ENCODE results near the gene SUPT20HL2. TPM values are rescaled to one million over a fixed set of nuclear protein-coding genes. Genes with fewer than 3 reads are reported as not detected.
"Not testable (repeated sequence)": the region's sequence is repeated elsewhere in the genome, so short reads cannot be mapped to it uniquely, and the experiment has no call there.

SUPT20HL2 gene
- total and polyA plus RNA-seq, 4 donors, result not detected

GRCh38 chrX:24309580-24310374 lies 4.1 kb downstream of the SUPT20HL2 start:
- H3K36me3 ChIP-seq (ENCODE audit: control insufficient read depth in 4 of 4, insufficient read depth in 4 of 4, low read length in 4 of 4); H3K4me1 ChIP-seq (ENCODE audit: control insufficient read depth in 5 of 5, insufficient read depth in 5 of 5, low read length in 5 of 5); ATAC-seq (ENCODE audit: insufficient read depth, low FRiP score); H3K4me3 ChIP-seq; H3K27ac ChIP-seq (ENCODE audit: low read depth in 1 of 2, low read length in 1 of 2); H3K9me3 ChIP-seq (ENCODE audit: control insufficient read depth in 4 of 4, insufficient read depth in 3 of 4, low read length in 3 of 4); H3K9ac ChIP-seq (ENCODE audit: insufficient read depth in 1 of 2, low read length in 2 of 2); DNase-seq: not testable (repeated sequence)
- peaks cover 0 to 24% (median 22%) of the 10 kb centered on the region in 3 donors for H3K27me3 ChIP-seq (ENCODE audit: control insufficient read depth in 3 of 3, insufficient read depth in 3 of 3, low read length in 2 of 3)
- WGBS, 2 donors, result 85 to 98% methylated on average over 4 to 6 of the region's 6 CpGs

- H3K36me3 ChIP-seq (ENCODE audit: control insufficient read depth in 4 of 4, insufficient read depth in 4 of 4, low read length in 4 of 4); H3K9ac ChIP-seq (ENCODE audit: insufficient read depth in 1 of 2, low read length in 2 of 2); H3K4me3 ChIP-seq; H3K4me1 ChIP-seq (ENCODE audit: control insufficient read depth in 5 of 5, insufficient read depth in 5 of 5, low read length in 5 of 5); DNase-seq; H3K9me3 ChIP-seq (ENCODE audit: control insufficient read depth in 4 of 4, insufficient read depth in 3 of 4, low read length in 3 of 4); ATAC-seq (ENCODE audit: insufficient read depth, low FRiP score); H3K27ac ChIP-seq (ENCODE audit: low read depth in 1 of 2, low read length in 1 of 2): not testable (repeated sequence)
- WGBS, 2 donors, result 85 to 87% methylated on average over 3 to 4 of the region's 4 CpGs
- H3K27me3 ChIP-seq (ENCODE audit: control insufficient read depth in 3 of 3, insufficient read depth in 3 of 3, low read length in 2 of 3), result peaks cover 0 to 27% (median 18%) of the 10 kb centered on the region in 3 donors
These were observed 5.1 kb downstream of the SUPT20HL2 start for GRCh38 chrX:24308803-24309202.

- DNase-seq, result peak; percentile 20 to 53 (median 47)
- ATAC-seq (ENCODE audit: insufficient read depth, low FRiP score), result no peak
- H3K4me3 ChIP-seq, result no peak overlapping the region
- peaks cover 0 to 7% (median 0%) of the 10 kb centered on the region in 5 donors for H3K4me1 ChIP-seq (ENCODE audit: control insufficient read depth in 5 of 5, insufficient read depth in 5 of 5, low read length in 5 of 5)
- H3K36me3 ChIP-seq (ENCODE audit: control insufficient read depth in 4 of 4, insufficient read depth in 4 of 4, low read length in 4 of 4), result no peaks in the 10 kb centered on the region
- no peak overlapping the region for H3K27ac ChIP-seq (ENCODE audit: low read depth in 1 of 2, low read length in 1 of 2)
- H3K9ac ChIP-seq (ENCODE audit: insufficient read depth in 1 of 2, low read length in 2 of 2), result no peak overlapping the region
- H3K27me3 ChIP-seq (ENCODE audit: control insufficient read depth in 3 of 3, insufficient read depth in 3 of 3, low read length in 2 of 3), result peaks cover 0 to 34% (median 20%) of the 10 kb centered on the region in 3 donors
- WGBS, 2 donors, result 32 to 63% methylated on average over 6 of the region's 6 CpGs
- no peak for TF ChIP-seq CTCF (IDR thresholded peaks at IDR 0.05; ENCODE audit: control extremely low read depth, extremely low read depth)
- no peaks in the 10 kb centered on the region for H3K9me3 ChIP-seq (ENCODE audit: control insufficient read depth in 4 of 4, insufficient read depth in 3 of 4, low read length in 3 of 4)
These were observed 7.4 kb downstream of the SUPT20HL2 start for GRCh38 chrX:24306440-24306839.

GRCh38 chrX:24305905-24306304 lies 8.0 kb downstream of the SUPT20HL2 start:
- TF ChIP-seq CTCF (IDR thresholded peaks at IDR 0.05; ENCODE audit: control extremely low read depth, extremely low read depth), result no peak
- DNase-seq (no peak), ATAC-seq (ENCODE audit: insufficient read depth, low FRiP score) (no peak)
- H3K4me3 ChIP-seq, result no peak overlapping the region
- H3K9me3 ChIP-seq (ENCODE audit: control insufficient read depth in 4 of 4, insufficient read depth in 3 of 4, low read length in 3 of 4), result no peaks in the 10 kb centered on the region
- 77 to 83% methylated on average over 7 of the region's 7 CpGs for WGBS, 2 donors
- no peaks in the 10 kb centered on the region for H3K36me3 ChIP-seq (ENCODE audit: control insufficient read depth in 4 of 4, insufficient read depth in 4 of 4, low read length in 4 of 4)
- H3K4me1 ChIP-seq (ENCODE audit: control insufficient read depth in 5 of 5, insufficient read depth in 5 of 5, low read length in 5 of 5), result peaks cover 0 to 7% (median 0%) of the 10 kb centered on the region in 5 donors
- H3K27ac ChIP-seq (ENCODE audit: low read depth in 1 of 2, low read length in 1 of 2), result no peak overlapping the region
- H3K27me3 ChIP-seq (ENCODE audit: control insufficient read depth in 3 of 3, insufficient read depth in 3 of 3, low read length in 2 of 3), result peaks cover 0 to 38% (median 25%) of the 10 kb centered on the region in 3 donors
- H3K9ac ChIP-seq (ENCODE audit: insufficient read depth in 1 of 2, low read length in 2 of 2), result no peak overlapping the region

Measured in lung (tissue), 12 donors.